NCI-H460 (cell line): Measurements from ENCODE around the gene CHCHD6. TPM values are rescaled to one million over a fixed set of nuclear protein-coding genes. Genes with fewer than 3 reads are reported as not detected.

Experiments
- DNase-seq: peaks from one replicate; pipeline ENCODE4 v3.0.0-alpha.2; 2016; ENCODE audit warnings: low read depth; ENCODE audit errors: extremely low read depth
- total RNA-seq: library from RNA; depleted of rRNA; stranded (reverse); fragments of >200 nt; shearing (Covaris generic); gene quantifications from 2 replicates; pipeline ENCODE4 v1.2.3, GENCODE V29; 2014

CHCHD6 gene
- total RNA-seq, 1 experiment from 2014 or later = 24.2 TPM

GRCh38 chr3:126667631-126668449, 36.2 kb upstream of the CHCHD6 start:
- no peak for DNase-seq

- no peak for DNase-seq
Observed at GRCh38 chr3:126668450-126669401, 35.3 kb upstream of the CHCHD6 start.

- no peak for DNase-seq
Observed at GRCh38 chr3:126671521-126671920, 32.5 kb upstream of the CHCHD6 start.

GRCh38 chr3:126672340-126672739, 31.7 kb upstream of the CHCHD6 start:
- no peak for DNase-seq

GRCh38 chr3:126672741-126673140, 31.3 kb upstream of the CHCHD6 start:
- no peak for DNase-seq

DNA sequence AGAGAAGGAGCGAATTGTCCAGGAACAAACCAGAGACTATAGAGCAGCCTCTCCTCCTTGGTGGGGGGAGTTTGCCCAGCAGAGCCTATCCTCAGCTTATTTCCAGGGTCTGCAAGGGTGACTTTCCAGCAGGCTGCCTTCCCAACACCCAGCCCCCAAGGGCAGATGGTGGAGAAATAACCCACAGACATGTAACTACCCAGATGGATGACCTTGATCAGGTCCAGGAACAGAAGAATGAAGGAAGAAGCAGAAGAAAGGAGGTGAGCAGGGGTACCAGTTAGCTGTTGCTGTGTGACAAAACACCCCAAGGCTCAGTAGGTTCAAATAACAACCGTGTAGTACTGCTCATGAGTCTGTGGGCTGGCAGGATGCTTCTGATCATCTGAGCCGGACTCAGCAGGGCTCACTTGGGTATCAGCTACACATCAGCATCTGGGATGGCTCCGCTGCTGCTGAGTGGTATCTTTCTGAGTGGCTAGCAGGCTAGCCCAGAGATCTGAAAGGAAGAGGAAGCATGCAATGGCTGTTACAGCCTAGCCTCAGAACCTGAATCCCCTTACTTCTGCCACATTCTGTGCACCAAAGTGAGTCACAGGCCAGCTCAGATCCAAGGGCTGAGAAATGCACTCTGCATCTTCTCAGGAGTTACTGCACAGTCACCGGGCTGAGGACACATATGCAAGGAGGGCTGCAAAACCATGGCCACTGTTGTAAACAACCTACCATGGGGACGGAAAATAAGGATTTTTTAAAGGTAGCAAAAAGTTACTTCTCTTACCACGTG, 26.9 kb upstream of the CHCHD6 start:
- DNase-seq = no peak

DNA sequence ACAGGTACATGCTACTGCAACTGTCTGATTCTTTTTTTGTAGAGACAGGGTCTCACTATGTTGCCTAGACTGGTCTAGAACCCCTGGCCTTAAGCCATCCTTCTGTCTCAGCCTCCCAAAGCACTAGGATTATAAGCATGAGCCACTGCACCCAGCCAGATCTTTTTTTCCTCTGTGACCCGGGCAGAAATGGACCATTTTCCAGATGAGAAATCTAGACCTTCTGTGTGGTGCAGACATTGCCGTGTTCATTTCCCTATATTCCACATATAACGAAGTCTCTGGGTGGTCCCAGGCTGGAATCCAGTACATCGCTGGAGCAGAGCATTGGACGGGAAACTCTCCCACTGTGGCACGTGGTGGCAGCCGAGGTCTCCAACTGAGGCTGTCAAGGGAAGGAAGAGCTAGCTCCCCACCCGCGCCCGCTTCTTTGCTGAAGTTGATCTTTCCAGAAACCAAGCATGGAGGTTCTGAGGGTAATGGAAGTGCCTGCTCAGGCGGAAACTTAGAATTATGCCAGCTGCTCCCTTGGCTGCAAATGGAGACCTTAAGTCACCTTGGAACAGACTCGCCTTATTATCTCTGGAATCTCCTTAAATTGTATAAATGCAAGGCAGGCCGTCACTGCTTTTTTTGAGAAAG, 26.1 kb upstream of the CHCHD6 start:
- DNase-seq = no peak

GRCh38 chr3:126678693-126679317, 25.2 kb upstream of the CHCHD6 start:
- DNase-seq = no peak

- peak; percentile 60 for DNase-seq
Observed at GRCh38 chr3:126679318-126679751, 24.7 kb upstream of the CHCHD6 start.

- DNase-seq = no peak
Observed at GRCh38 chr3:126679831-126680666, 24.0 kb upstream of the CHCHD6 start.

DNA sequence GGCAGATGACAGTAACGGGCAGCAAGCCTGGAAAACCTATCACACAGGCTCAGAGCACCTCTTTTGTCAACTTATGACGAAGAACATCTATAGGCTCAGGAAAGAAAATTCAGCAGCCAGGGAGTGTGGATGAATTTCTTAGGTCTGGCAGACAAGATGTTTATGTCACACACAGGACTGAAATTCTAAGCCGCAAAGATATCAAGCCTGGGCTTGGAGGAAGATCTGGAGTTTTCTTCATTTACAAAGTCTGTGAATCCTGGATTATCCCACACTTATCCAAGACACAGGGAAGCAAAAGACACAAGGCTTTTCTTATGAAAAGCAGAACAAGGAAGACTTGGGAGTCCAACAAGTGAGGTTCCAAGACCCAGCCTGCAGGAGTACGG, 23.4 kb upstream of the CHCHD6 start:
- DNase-seq = no peak

GRCh38 chr3:126682009-126682408, 22.0 kb upstream of the CHCHD6 start:
- no peak for DNase-seq

DNA sequence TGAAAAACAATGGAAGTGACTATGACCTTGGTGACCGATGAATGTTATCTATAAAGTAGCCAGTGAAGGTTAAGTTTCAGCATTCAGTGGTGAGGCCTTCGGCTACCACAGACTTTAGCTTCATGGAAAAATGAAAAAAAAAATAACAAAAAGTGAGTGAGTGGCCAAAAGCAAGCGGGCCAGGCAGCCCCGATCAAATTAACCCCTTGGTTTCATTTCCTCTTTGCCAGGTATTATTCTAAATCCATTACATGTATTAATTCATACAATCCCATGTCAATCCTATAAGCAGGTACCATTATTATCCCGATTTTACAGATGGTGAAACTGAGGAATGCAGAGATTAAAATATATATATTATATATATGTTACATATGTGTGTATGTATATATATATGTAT, 21.0 kb upstream of the CHCHD6 start:
- DNase-seq = no peak

- DNase-seq = no peak
Observed at GRCh38 chr3:126684218-126684751, 19.8 kb upstream of the CHCHD6 start.

- no peak for DNase-seq
Observed at GRCh38 chr3:126685021-126685420, 19.0 kb upstream of the CHCHD6 start.

DNA sequence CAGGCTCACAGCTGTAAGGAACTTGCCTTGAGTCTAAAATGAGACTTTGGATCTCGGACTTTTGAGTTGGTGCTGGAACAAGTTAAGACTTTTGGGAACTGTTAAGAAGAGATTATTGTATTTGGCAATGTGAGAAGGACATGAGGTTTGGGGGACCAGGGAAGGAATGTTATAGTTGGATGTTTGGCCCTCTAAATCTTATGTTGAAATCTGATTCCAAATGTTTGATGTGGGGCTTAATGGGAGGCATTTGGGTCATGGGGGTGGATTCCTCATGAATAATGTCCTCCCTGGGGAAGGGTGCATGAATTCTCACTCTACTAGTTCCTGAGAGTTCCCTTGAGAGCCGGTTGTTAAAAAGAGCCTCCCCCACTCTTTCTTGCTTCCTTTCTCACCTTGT, 18.5 kb upstream of the CHCHD6 start:
- DNase-seq = no peak

- no peak for DNase-seq
Observed at GRCh38 chr3:126691765-126692164, 12.3 kb upstream of the CHCHD6 start.

- no peak for DNase-seq
Observed at GRCh38 chr3:126692858-126693257, 11.2 kb upstream of the CHCHD6 start.

- peak; percentile 12 for DNase-seq
Observed at GRCh38 chr3:126693921-126694320, 10.1 kb upstream of the CHCHD6 start.
